Measurements from ENCODE around the gene AGPAT1. TPM values are rescaled to one million over a fixed set of nuclear protein-coding genes. Genes with fewer than 3 reads are reported as not detected.
A peak's percentile ranks its signal among the peaks of the same experiment; 100 is the strongest.

AGPAT1 gene
- polyA plus RNA-seq, 2 of the 4 experiments (the other 2 are of a cell fraction) = 29.4 to 40.6 TPM

- H3K9me3 ChIP-seq = no peaks in the 10 kb centered on the region
- ATAC-seq (no peak), DNase-seq (ENCODE audit: low read depth in 1 of 2, low spot score in 1 of 2) (no peak), FAIRE-seq (no peak)
- ChIA-PET POLR2A (no interaction called here), CTCF (interaction anchor here (0.7 to 1.8 kb wide), 2 partner anchors 71 to 169 kb away, joined by 3 to 4 read pairs; no protein-coding TSS in a partner anchor)
- H3K27ac ChIP-seq = no peak overlapping the region
- TF ChIP-seq POLR2A (IDR thresholded peaks at IDR 0.05; ENCODE audit: low read length) (no peak), BCL3 (IDR thresholded peaks at IDR 0.05) (no peak), HOXA7 (CRISPR knock-in tag; IDR thresholded peaks at IDR 0.05) (no peak), SMC3 (IDR thresholded peaks at IDR 0.05) (no peak), MAX (IDR thresholded peaks at IDR 0.05) (no peak), TFCP2L1 (CRISPR knock-in tag; IDR thresholded peaks at IDR 0.05) (no peak), JUN (IDR thresholded peaks at IDR 0.05) (no peak), ZNF302 (CRISPR knock-in tag; IDR thresholded peaks at IDR 0.05) (no peak), RNF2 (IDR thresholded peaks at IDR 0.05; ENCODE audit: borderline replicate concordance, low read depth) (no peak), EP300 (IDR thresholded peaks at IDR 0.05) (no peak), EHMT2 (IDR thresholded peaks at IDR 0.05; ENCODE audit: low read depth) (no peak)
- H3K4me2 ChIP-seq = no peak overlapping the region
- 49% methylated on average over 3 of the region's 3 CpGs for WGBS (ENCODE audit: missing lambda C conversion rate)
- peaks cover 16% of the 10 kb centered on the region; the same call in 2 of the 3 replicates for H3K4me1 ChIP-seq
- H3K4me3 ChIP-seq = no peak overlapping the region
These were observed 22.4 kb upstream of the AGPAT1 start for GRCh38 chr6:32198345-32198696.

GRCh38 chr6:32196682-32197616 is 21.1 kb upstream of the AGPAT1 start:
- peak in 1 of 2 experiments; percentile 35 for DNase-seq (ENCODE audit: low read depth in 1 of 2, low spot score in 1 of 2)
- TF ChIP-seq TP53 (CRISPR knock-in tag; IDR thresholded peaks at IDR 0.05) = no peak
- no peak for TF ChIP-seq EP300 (IDR thresholded peaks at IDR 0.05)
- TF ChIP-seq ESRRA (IDR thresholded peaks at IDR 0.05; ENCODE audit: borderline replicate concordance, low read length) = no peak
- no peak for TF ChIP-seq POLR2A (IDR thresholded peaks at IDR 0.05; ENCODE audit: low read length)
- no peak for TF ChIP-seq HDAC2 (IDR thresholded peaks at IDR 0.05)
- no peak for TF ChIP-seq POLR2AphosphoS2 (conservative IDR thresholded peaks at IDR 0.05; ENCODE audit: low read length)
- no peak for TF ChIP-seq CEBPB (IDR thresholded peaks at IDR 0.05)
- no peak for TF ChIP-seq ZFP36 (IDR thresholded peaks at IDR 0.05; ENCODE audit: borderline replicate concordance, partially characterized antibody)
- TF ChIP-seq USF2 (IDR thresholded peaks at IDR 0.05) = no peak
- TF ChIP-seq BHLHE40 (IDR thresholded peaks at IDR 0.05; ENCODE audit: low read depth, low read length) = no peak
- TF ChIP-seq JUNB (IDR thresholded peaks at IDR 0.05) = no peak
- no peak for TF ChIP-seq CTCF (IDR thresholded peaks at IDR 0.05)
- no peak for TF ChIP-seq ELK1 (IDR thresholded peaks at IDR 0.05; ENCODE audit: low read depth, low read length)
- TF ChIP-seq NR3C1 (IDR thresholded peaks at IDR 0.05) = no peak
- TF ChIP-seq GATA3 (IDR thresholded peaks at IDR 0.05; ENCODE audit: borderline replicate concordance) = no peak
- TF ChIP-seq HMGXB4 (CRISPR knock-in tag; IDR thresholded peaks at IDR 0.05; ENCODE audit: borderline replicate concordance) = no peak
- no peaks in the 10 kb centered on the region for H3K9me3 ChIP-seq
- POLR2A ChIA-PET = no interaction called here
- 94% methylated on average over 17 of the region's 28 CpGs for WGBS (ENCODE audit: missing lambda C conversion rate)
- no peak for ATAC-seq
- H3K27ac ChIP-seq = peak overlapping the region; percentile 94
- H3K4me2 ChIP-seq = peak overlapping the region; percentile 76
- FAIRE-seq = no peak
- CTCF ChIA-PET = interaction anchor here (0.8 to 1.8 kb wide), 3 partner anchors 19 to 87 kb away, joined by 3 to 4 read pairs (median 3); no protein-coding TSS in a partner anchor
- peaks cover 24% of the 10 kb centered on the region for H3K4me1 ChIP-seq
- H3K4me3 ChIP-seq = peak overlapping the region; percentile 74
